ENCODE measurements around the gene HIC2.
"Not testable (repeated sequence)": the region's sequence is repeated elsewhere in the genome, so short reads cannot be mapped to it uniquely, and the experiment has no call there.

The HIC2 gene

DNA sequence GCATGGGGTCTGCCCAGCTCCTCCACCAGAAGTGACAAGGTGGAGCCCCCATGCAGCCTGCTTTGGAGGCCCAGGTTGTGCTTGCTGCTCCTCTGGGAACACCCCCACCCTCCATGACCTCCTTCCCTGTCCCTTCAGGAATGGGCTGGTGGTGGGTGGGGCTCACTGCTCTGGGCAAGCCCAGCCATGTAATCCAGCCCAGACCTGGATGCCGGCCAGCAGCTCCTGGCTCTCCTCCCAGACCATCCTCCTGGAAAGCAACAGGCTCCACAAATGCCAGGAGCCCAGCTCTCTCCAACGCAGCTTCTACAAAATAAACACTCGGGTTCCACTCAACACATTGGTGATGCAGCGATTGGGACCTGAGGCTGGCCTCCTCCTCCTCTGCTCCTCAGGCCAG is 80.8 kb downstream of the HIC2 start:
- not testable (repeated sequence) for DNase-seq

GRCh38 chr22:21498489-21498888 is 81.3 kb downstream of the HIC2 start:
- DNase-seq: not testable (repeated sequence)

GRCh38 chr22:21499623-21500506 is 82.7 kb downstream of the HIC2 start:
- DNase-seq: not testable (repeated sequence)
